Tibial artery (tissue), 4 donors: Measurements from ENCODE around the gene MAGOH.

ENCODE experiments used
- DNase-seq, 2 donors: peaks; one replicate each; pipeline ENCODE4 v3.0.0-alpha.2; 2019
- H3K27ac ChIP-seq, 2 donors: fragments of 200-600 bp; sonication (generic) in 1 of 2; 1 replicate in 1 of 2; 2 replicates in 1 of 2; pipeline ENCODE4 v1.5.1; 2018 to 2019; ENCODE audit warnings: mild to moderate bottlenecking in 1 of 2
- H3K27me3 ChIP-seq, 2 donors: fragments of 200-600 bp; sonication (generic) in 1 of 2; one replicate each; pipeline versions ENCODE4 v1.5.1 to v1.6.0; 2016 to 2019
- H3K36me3 ChIP-seq, 3 donors: fragments of 200-600 bp; sonication (generic) in 2 of 3; one replicate each; pipeline ENCODE4 v1.5.1; 2016 to 2019; ENCODE audit warnings: mild to moderate bottlenecking in 2 of 3
- H3K4me1 ChIP-seq, 4 donors: fragments of 200-600 bp; sonication (generic) in 2 of 4; 1 replicate in 3 of 4; 2 replicates in 1 of 4; pipeline ENCODE4 v1.5.1; 2016 to 2019
- H3K4me3 ChIP-seq, 2 donors: fragments of 200-600 bp; sonication (generic) in 1 of 2; 1 replicate in 1 of 2; 2 replicates in 1 of 2; pipeline ENCODE4 v1.5.1; 2018 to 2019; ENCODE audit warnings: mild to moderate bottlenecking in 2 of 2
- H3K9me3 ChIP-seq, 3 donors: fragments of 200-600 bp; sonication (generic) in 1 of 3; one replicate each; pipeline ENCODE4 v1.5.1; 2016 to 2019
- CTCF ChIP-seq, 2 experiments: fragments of 200-600 bp in 1 of 2; fragments of 450-650 bp in 1 of 2; IDR thresholded peaks; one replicate each; pipeline ENCODE4 v1.5.1; 2017 to 2019; ENCODE audit warnings: antibody characterized with exemption in 2 of 2, mild to moderate bottlenecking in 1 of 2, moderate library complexity in 1 of 2
- intact Hi-C: fragments of 100-400 bp; cut with DNase I; formaldehyde crosslinking; loops from one replicate; pipeline ENCODE4 v1.15.0; 2023; ENCODE audit warnings: low total_unique reads

The MAGOH gene

GRCh38 chr1:53273526-53273925 lies 35.2 kb upstream of the MAGOH start:
- DNase-seq: no peak
- H3K4me1 ChIP-seq: no peaks in the 10 kb centered on the region
- no peaks in the 10 kb centered on the region for H3K9me3 ChIP-seq
- peaks cover 0 to 5% (median 0%) of the 10 kb centered on the region in 3 donors for H3K36me3 ChIP-seq
- no peak overlapping the region for H3K27ac ChIP-seq
- no peak for TF ChIP-seq CTCF (IDR thresholded peaks at IDR 0.05)
- no peaks in the 10 kb centered on the region for H3K27me3 ChIP-seq
- intact Hi-C loops: no loop called here
- H3K4me3 ChIP-seq: no peak overlapping the region

GRCh38 chr1:53272349-53272748 lies 34.0 kb upstream of the MAGOH start:
- H3K27ac ChIP-seq: no peak overlapping the region
- no peaks in the 10 kb centered on the region for H3K27me3 ChIP-seq
- no peaks in the 10 kb centered on the region for H3K4me1 ChIP-seq
- no peaks in the 10 kb centered on the region for H3K9me3 ChIP-seq
- DNase-seq: peak in 1 of 2 donors; percentile 39
- intact Hi-C loops: no loop called here
- H3K36me3 ChIP-seq: peaks cover 0 to 5% (median 0%) of the 10 kb centered on the region in 3 donors
- H3K4me3 ChIP-seq: no peak overlapping the region
- TF ChIP-seq CTCF (IDR thresholded peaks at IDR 0.05): no peak

- intact Hi-C loops: no loop called here
- Histone ChIP-seq H3K27ac (no peak overlapping the region), H3K4me3 (no peak overlapping the region), H3K27me3 (no peaks in the 10 kb centered on the region), H3K9me3 (no peaks in the 10 kb centered on the region), H3K4me1 (no peaks in the 10 kb centered on the region), H3K36me3 (peaks cover 0 to 5% (median 0%) of the 10 kb centered on the region in 3 donors)
- DNase-seq: peak in 1 of 2 donors; percentile 28
- TF ChIP-seq CTCF (IDR thresholded peaks at IDR 0.05): no peak
Measured at GRCh38 chr1:53271446-53272090, 33.2 kb upstream of the MAGOH start.

GRCh38 chr1:53270873-53271272 lies 32.6 kb upstream of the MAGOH start:
- peaks cover 0 to 9% (median 0%) of the 10 kb centered on the region in 3 donors for H3K36me3 ChIP-seq
- H3K9me3 ChIP-seq: no peaks in the 10 kb centered on the region
- no peak overlapping the region for H3K4me3 ChIP-seq
- DNase-seq: no peak
- H3K27ac ChIP-seq: no peak overlapping the region
- H3K4me1 ChIP-seq: no peaks in the 10 kb centered on the region
- no peak for TF ChIP-seq CTCF (IDR thresholded peaks at IDR 0.05)
- intact Hi-C loops: no loop called here
- no peaks in the 10 kb centered on the region for H3K27me3 ChIP-seq

- Histone ChIP-seq H3K9me3 (no peaks in the 10 kb centered on the region), H3K36me3 (peaks cover 0 to 17% (median 0%) of the 10 kb centered on the region in 3 donors), H3K27ac (no peak overlapping the region), H3K4me3 (no peak overlapping the region), H3K27me3 (no peaks in the 10 kb centered on the region), H3K4me1 (no peaks in the 10 kb centered on the region)
- DNase-seq: no peak
- TF ChIP-seq CTCF (IDR thresholded peaks at IDR 0.05): no peak
- intact Hi-C loops: no loop called here
Measured at GRCh38 chr1:53270107-53270506, 31.8 kb upstream of the MAGOH start.
